ENCODE results near the gene COPZ1. TPM values are rescaled to one million over a fixed set of nuclear protein-coding genes. Genes with fewer than 3 reads are reported as not detected.

COPZ1 gene
- total RNA-seq, 3 donors from 2014 or later (not counting 1 experiment from before 2014, with no cell fraction given): 66.3 to 83.6 (median 79.7) TPM

DNA sequence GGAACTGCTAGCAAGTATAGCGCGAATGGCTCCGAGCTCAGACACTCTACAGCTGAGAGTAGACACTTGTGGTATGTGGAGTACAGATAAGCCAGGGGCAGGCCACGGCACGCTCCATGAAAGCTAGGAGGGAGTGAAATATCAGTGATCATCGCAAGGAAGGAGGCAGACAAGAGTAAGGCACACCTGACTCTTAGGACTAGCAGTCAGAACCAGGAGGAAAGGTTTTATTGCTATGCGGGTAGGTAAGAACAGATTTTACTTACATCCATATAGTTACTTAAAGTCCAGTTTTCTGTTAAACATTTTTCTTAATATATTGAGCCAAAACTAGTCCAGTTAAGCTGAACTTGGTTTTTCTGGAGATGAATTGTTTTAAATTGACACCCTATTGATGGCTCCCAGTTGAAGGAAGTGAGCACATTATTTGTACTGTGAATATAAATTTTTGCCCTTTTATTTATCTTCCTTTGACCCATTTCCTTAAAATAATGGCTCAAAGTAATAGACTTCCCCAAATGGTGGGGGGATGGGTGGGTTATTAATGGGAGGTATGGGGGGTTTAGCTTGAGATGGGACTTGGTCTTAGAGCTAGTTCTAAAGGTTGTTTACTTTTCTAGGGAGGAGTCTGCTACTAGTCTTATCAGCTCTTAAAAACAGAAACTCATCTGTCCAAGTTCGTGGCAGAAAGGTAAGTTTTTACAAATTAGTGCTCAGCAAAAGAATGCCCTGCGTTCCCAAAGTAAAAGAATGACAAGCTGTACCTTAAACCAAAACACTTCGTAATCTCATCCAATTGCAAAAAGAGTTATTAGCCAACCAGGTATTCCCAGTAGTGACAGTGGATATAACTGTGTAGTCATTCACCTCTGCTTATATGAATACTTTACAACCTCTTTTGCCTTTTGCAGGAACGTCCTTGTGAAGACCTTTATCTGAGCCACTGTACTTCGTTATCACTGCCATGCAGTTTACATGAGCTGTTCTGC, 38.6 kb upstream of the COPZ1 start:
- TF ChIP-seq, protein P1, sequence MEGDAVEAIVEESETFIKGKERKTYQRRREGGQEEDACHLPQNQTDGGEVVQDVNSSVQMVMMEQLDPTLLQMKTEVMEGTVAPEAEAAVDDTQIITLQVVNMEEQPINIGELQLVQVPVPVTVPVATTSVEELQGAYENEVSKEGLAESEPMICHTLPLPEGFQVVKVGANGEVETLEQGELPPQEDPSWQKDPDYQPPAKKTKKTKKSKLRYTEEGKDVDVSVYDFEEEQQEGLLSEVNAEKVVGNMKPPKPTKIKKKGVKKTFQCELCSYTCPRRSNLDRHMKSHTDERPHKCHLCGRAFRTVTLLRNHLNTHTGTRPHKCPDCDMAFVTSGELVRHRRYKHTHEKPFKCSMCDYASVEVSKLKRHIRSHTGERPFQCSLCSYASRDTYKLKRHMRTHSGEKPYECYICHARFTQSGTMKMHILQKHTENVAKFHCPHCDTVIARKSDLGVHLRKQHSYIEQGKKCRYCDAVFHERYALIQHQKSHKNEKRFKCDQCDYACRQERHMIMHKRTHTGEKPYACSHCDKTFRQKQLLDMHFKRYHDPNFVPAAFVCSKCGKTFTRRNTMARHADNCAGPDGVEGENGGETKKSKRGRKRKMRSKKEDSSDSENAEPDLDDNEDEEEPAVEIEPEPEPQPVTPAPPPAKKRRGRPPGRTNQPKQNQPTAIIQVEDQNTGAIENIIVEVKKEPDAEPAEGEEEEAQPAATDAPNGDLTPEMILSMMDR (IDR thresholded peaks at IDR 0.05): no peak
- H3K4me1 Mint-ChIP-seq: peaks cover 6 to 18% of the 10 kb centered on the region in 2 donors
- H3K9me3 ChIP-seq (ENCODE audit: control insufficient read depth, insufficient read depth, low read length): no peaks in the 10 kb centered on the region
- H3K4me1 ChIP-seq (ENCODE audit: control insufficient read depth, insufficient read depth, low read length): peaks cover 42% of the 10 kb centered on the region
- peaks cover 43% of the 10 kb centered on the region for H3K36me3 Mint-ChIP-seq
- intact Hi-C loops (cut with micrococcal nuclease): loop anchor here (10.0 kb wide), 1 partner anchor 272 kb away; no protein-coding TSS in a partner anchor
- H3K4me3 ChIP-seq (ENCODE audit: low read length): no peak overlapping the region
- no peaks in the 10 kb centered on the region for H3K27me3 Mint-ChIP-seq (ENCODE audit: low read depth in 2 of 2)
- peaks cover 64% of the 10 kb centered on the region for H3K36me3 ChIP-seq (ENCODE audit: control insufficient read depth, insufficient read depth, low read length)
- 77% methylated on average over 11 of the region's 12 CpGs for WGBS (ENCODE audit: insufficient coverage)
- H3K4me3 Mint-ChIP-seq: peak overlapping the region; percentile 38
- ATAC-seq (peak in 1 of 3 donors; percentile 3), DNase-seq (no peak)
- no peak overlapping the region for H3K27ac ChIP-seq (ENCODE audit: low read length)
- H3K9me3 Mint-ChIP-seq: no peaks in the 10 kb centered on the region
- no peaks in the 10 kb centered on the region for H3K27me3 ChIP-seq (ENCODE audit: control insufficient read depth, insufficient read depth, low read length)
- peak overlapping the region in 1 of 2 donors; percentile 77 for H3K27ac Mint-ChIP-seq

DNA sequence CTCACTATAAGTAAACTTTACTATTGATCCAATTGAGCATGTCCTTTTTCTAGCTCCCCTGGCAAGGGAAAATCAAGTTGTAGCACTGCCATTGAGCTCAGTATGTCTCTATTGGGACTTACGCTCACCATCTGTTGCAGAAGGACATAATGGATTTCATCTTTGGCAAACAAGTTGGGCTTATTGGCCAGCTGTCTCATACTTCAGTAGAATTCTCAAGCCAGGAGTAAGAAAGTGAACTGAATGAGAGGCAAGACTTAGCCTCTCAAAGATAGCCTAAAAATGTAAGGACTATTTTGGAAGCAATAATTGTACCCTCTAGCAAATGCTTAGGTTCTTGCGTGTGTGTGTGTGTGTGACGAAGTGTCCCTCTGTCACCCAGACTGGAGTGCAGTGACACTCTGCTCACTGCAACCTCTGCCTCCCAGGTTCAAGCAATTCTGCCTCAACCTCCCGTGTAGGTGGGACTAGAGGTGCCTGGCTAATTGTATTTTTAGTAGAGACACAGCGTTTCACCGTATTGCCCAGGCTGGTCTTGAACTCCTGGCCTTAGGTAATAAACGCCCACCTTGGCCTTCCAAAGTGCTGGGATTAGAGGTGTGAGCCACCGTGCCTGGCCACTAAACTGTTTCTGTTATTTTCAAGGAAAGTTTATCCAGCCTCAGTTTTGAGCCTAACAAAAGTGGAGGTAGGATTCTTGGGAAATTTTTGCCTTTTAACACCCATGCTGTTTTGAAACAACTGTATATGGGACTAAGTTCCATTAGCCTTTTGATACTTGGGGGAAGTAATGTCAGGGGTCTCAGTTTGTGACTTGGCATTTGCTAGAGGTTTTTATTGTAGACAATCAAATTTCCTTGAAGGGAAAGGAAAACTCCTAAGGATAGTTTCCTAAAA, 37.4 kb upstream of the COPZ1 start:
- Histone ChIP-seq H3K4me1 (ENCODE audit: control insufficient read depth, insufficient read depth, low read length) (peaks cover 30% of the 10 kb centered on the region), H3K27ac (ENCODE audit: low read length) (no peak overlapping the region), H3K4me3 (ENCODE audit: low read length) (no peak overlapping the region), H3K27me3 (ENCODE audit: control insufficient read depth, insufficient read depth, low read length) (no peaks in the 10 kb centered on the region), H3K36me3 (ENCODE audit: control insufficient read depth, insufficient read depth, low read length) (peaks cover 52% of the 10 kb centered on the region), H3K9me3 (ENCODE audit: control insufficient read depth, insufficient read depth, low read length) (no peaks in the 10 kb centered on the region)
- no peak for ATAC-seq
- Mint-ChIP-seq H3K4me3 (no peak overlapping the region), H3K36me3 (peaks cover 31% of the 10 kb centered on the region), H3K27ac (peak overlapping the region in 1 of 2 donors; percentile 77), H3K9me3 (no peaks in the 10 kb centered on the region), H3K27me3 (ENCODE audit: low read depth in 2 of 2) (no peaks in the 10 kb centered on the region), H3K4me1 (peaks cover 6 to 18% of the 10 kb centered on the region in 2 donors)
- 76% methylated on average over 8 of the region's 8 CpGs for WGBS (ENCODE audit: insufficient coverage)
- TF ChIP-seq, protein P1 (IDR thresholded peaks at IDR 0.05): no peak
- no peak for DNase-seq
- intact Hi-C loops (cut with micrococcal nuclease): loop anchor here (10.0 kb wide), 1 partner anchor 273 kb away; no protein-coding TSS in a partner anchor

DNA sequence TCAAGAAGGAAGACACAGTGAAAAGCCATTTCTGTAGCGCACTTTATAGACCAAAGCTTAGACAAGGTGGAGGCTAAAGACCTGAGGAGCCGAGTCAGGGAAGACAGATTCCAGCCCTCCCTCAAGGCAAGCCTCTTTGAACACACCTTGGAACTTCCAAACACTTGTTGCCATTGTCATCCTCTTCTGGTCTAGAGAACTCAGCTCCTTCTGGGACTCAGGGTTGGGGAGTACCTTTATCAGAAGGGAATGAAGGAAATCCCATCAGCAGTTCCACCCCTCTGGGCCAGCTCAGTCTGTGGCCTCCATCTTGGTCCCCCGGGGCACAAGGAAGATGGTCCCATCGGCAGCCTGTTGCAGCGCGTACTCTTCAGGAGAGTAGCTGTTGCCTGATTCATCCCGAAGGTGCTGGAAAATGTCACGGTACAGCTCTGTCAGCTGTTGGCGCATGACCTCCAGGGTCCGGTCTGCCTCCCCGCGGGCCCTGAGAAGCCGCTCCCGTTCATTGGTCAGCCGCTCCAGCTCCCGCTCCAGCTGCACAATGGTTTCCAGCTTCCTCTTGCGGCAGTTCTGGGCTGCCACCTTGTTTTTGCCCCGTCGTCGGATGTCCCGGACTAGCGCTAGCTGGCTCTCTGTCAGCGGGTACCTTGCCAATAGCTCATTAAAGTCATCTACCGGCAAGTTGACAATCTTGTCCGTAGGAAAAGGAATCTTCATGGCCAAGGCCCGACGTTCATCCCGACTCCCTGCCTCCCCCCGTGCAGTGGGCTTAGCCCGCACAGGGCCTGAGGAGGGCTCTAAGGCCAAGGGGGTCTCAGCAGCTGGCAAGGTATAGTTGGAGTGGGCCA, 32.6 kb upstream of the COPZ1 start:
- peaks cover 10% of the 10 kb centered on the region for H3K36me3 ChIP-seq (ENCODE audit: control insufficient read depth, insufficient read depth, low read length)
- H3K4me1 Mint-ChIP-seq: peaks cover 9 to 20% of the 10 kb centered on the region in 2 donors
- H3K27ac Mint-ChIP-seq: no peak overlapping the region
- no peaks in the 10 kb centered on the region for H3K27me3 ChIP-seq (ENCODE audit: control insufficient read depth, insufficient read depth, low read length)
- H3K9me3 ChIP-seq (ENCODE audit: control insufficient read depth, insufficient read depth, low read length): no peaks in the 10 kb centered on the region
- WGBS (ENCODE audit: insufficient coverage): 93% methylated on average over 30 of the region's 30 CpGs
- no peaks in the 10 kb centered on the region for H3K9me3 Mint-ChIP-seq
- peaks cover 2% of the 10 kb centered on the region for H3K36me3 Mint-ChIP-seq
- no peak overlapping the region for H3K4me3 Mint-ChIP-seq
- no peak for ATAC-seq
- no peaks in the 10 kb centered on the region for H3K27me3 Mint-ChIP-seq (ENCODE audit: low read depth in 2 of 2)
- H3K27ac ChIP-seq (ENCODE audit: low read length): no peak overlapping the region
- TF ChIP-seq, protein P1 (IDR thresholded peaks at IDR 0.05): no peak
- H3K4me1 ChIP-seq (ENCODE audit: control insufficient read depth, insufficient read depth, low read length): peaks cover 10% of the 10 kb centered on the region
- intact Hi-C loops (cut with micrococcal nuclease): no loop called here
- no peak for DNase-seq
- no peak overlapping the region for H3K4me3 ChIP-seq (ENCODE audit: low read length)
